IPS-20b (cell line): ENCODE data around the gene EXOC3L4.

Experiments used
- H3K27ac ChIP-seq: one replicate; pipeline ENCODE4 v1.5.1; 2013; ENCODE audit warnings: low read length
- H3K27me3 ChIP-seq: 2 replicates; pipeline ENCODE4 v1.6.1; 2013; ENCODE audit warnings: mild to moderate bottlenecking, low read length, inconsistent platforms; ENCODE audit not compliant: insufficient read depth
- H3K36me3 ChIP-seq: 2 replicates; pipeline ENCODE4 v1.6.1; 2013; ENCODE audit warnings: low read depth, mild to moderate bottlenecking, inconsistent platforms, low read length, moderate library complexity; ENCODE audit not compliant: insufficient read depth
- H3K4me1 ChIP-seq: 2 replicates; pipeline ENCODE4 v1.6.1; 2013; ENCODE audit warnings: mild to moderate bottlenecking, control low read depth, inconsistent platforms, low read length, moderate library complexity; ENCODE audit not compliant: insufficient read depth
- H3K4me3 ChIP-seq: 2 replicates; pipeline ENCODE4 v1.5.1; 2013; ENCODE audit warnings: mild to moderate bottlenecking, low read length, inconsistent platforms
- H3K9ac ChIP-seq: 2 replicates; pipeline ENCODE4 v1.6.1; 2013; ENCODE audit warnings: low read depth, mild to moderate bottlenecking, inconsistent platforms, low read length, moderate library complexity
- H3K9me3 ChIP-seq: 2 replicates; pipeline ENCODE4 v1.6.1; 2013; ENCODE audit warnings: mild to moderate bottlenecking, low read depth, low read length, inconsistent platforms; ENCODE audit not compliant: insufficient read depth

The EXOC3L4 gene

GRCh38 chr14:103121121-103121845 lies 26.8 kb downstream of the EXOC3L4 start:
- Histone ChIP-seq H3K36me3 (no peaks in the 10 kb centered on the region), H3K27ac (no peak overlapping the region), H3K9ac (no peak overlapping the region), H3K27me3 (peaks cover 53% of the 10 kb centered on the region), H3K4me1 (peaks cover 4% of the 10 kb centered on the region; the same call in 1 of the 2 replicates), H3K4me3 (no peak overlapping the region), H3K9me3 (no peaks in the 10 kb centered on the region)

- peaks cover 58% of the 10 kb centered on the region for H3K27me3 ChIP-seq
- peaks cover 4% of the 10 kb centered on the region; the same call in 1 of the 2 replicates for H3K4me1 ChIP-seq
- H3K4me3 ChIP-seq, result peak overlapping the region; percentile 58; the same call in 1 of the 2 replicates
- H3K36me3 ChIP-seq, result no peaks in the 10 kb centered on the region
- H3K9ac ChIP-seq, result peak overlapping the region; percentile 53; the same call in 1 of the 2 replicates
- H3K27ac ChIP-seq, result no peak overlapping the region
- H3K9me3 ChIP-seq, result no peaks in the 10 kb centered on the region
Measured at GRCh38 chr14:103121846-103122584, 27.5 kb downstream of the EXOC3L4 start.

GRCh38 chr14:103122585-103122946 lies 28.0 kb downstream of the EXOC3L4 start:
- peaks cover 4% of the 10 kb centered on the region; the same call in 1 of the 2 replicates for H3K4me1 ChIP-seq
- H3K9me3 ChIP-seq, result no peaks in the 10 kb centered on the region
- peak overlapping the region; percentile 53; the same call in 1 of the 2 replicates for H3K9ac ChIP-seq
- H3K27me3 ChIP-seq, result peaks cover 61% of the 10 kb centered on the region
- peak overlapping the region; percentile 58; the same call in 1 of the 2 replicates for H3K4me3 ChIP-seq
- H3K27ac ChIP-seq, result no peak overlapping the region
- H3K36me3 ChIP-seq, result no peaks in the 10 kb centered on the region

- Histone ChIP-seq H3K4me3 (peak within 1 kb of the TSS; percentile 58; the same call in 1 of the 2 replicates), H3K9me3 (no peaks in the 10 kb centered on the region), H3K27me3 (peaks cover 67% of the 10 kb centered on the region), H3K27ac (no peak within 1 kb of the TSS), H3K9ac (peak within 1 kb of the TSS; percentile 53; the same call in 1 of the 2 replicates), H3K4me1 (peaks cover 4% of the 10 kb centered on the region; the same call in 1 of the 2 replicates), H3K36me3 (no peaks in the 10 kb centered on the region)
Measured at GRCh38 chr14:103122947-103123633, 28.6 kb downstream of the EXOC3L4 start, which contains the start of gene TNFAIP2. Gene TNFAIP2 (plus strand): TSS chr14:103123461. CDS start chr14:103126458, 2,997 bp downstream.

GRCh38 chr14:103123634-103124500 lies 29.3 kb downstream of the EXOC3L4 start:
- Histone ChIP-seq H3K36me3 (no peaks in the 10 kb centered on the region), H3K9ac (no peak overlapping the region), H3K4me3 (peak overlapping the region; percentile 58; the same call in 1 of the 2 replicates), H3K9me3 (no peaks in the 10 kb centered on the region), H3K27ac (no peak overlapping the region), H3K4me1 (peaks cover 4% of the 10 kb centered on the region; the same call in 1 of the 2 replicates), H3K27me3 (peaks cover 73% of the 10 kb centered on the region)

- Histone ChIP-seq H3K9ac (no peak overlapping the region), H3K4me3 (no peak overlapping the region), H3K27ac (no peak overlapping the region), H3K36me3 (no peaks in the 10 kb centered on the region), H3K4me1 (peaks cover 4% of the 10 kb centered on the region; the same call in 1 of the 2 replicates), H3K9me3 (no peaks in the 10 kb centered on the region), H3K27me3 (peaks cover 73% of the 10 kb centered on the region)
Measured at GRCh38 chr14:103124501-103125001, 30.0 kb downstream of the EXOC3L4 start.

GRCh38 chr14:103125098-103126070 lies 30.9 kb downstream of the EXOC3L4 start:
- Histone ChIP-seq H3K9me3 (no peaks in the 10 kb centered on the region), H3K4me3 (no peak overlapping the region), H3K27me3 (peaks cover 73% of the 10 kb centered on the region), H3K36me3 (no peaks in the 10 kb centered on the region), H3K9ac (no peak overlapping the region), H3K27ac (no peak overlapping the region), H3K4me1 (peaks cover 4% of the 10 kb centered on the region; the same call in 1 of the 2 replicates)

GRCh38 chr14:103126088-103126872 lies 31.8 kb downstream of the EXOC3L4 start:
- no peaks in the 10 kb centered on the region for H3K9me3 ChIP-seq
- H3K4me3 ChIP-seq, result peak overlapping the region; percentile 42; the same call in 1 of the 2 replicates
- H3K9ac ChIP-seq, result no peak overlapping the region
- peaks cover 65% of the 10 kb centered on the region for H3K27me3 ChIP-seq
- H3K36me3 ChIP-seq, result no peaks in the 10 kb centered on the region
- H3K27ac ChIP-seq, result no peak overlapping the region
- H3K4me1 ChIP-seq, result peaks cover 4% of the 10 kb centered on the region; the same call in 1 of the 2 replicates

GRCh38 chr14:103126873-103127304 lies 32.4 kb downstream of the EXOC3L4 start:
- Histone ChIP-seq H3K27me3 (peaks cover 62% of the 10 kb centered on the region), H3K9me3 (no peaks in the 10 kb centered on the region), H3K4me1 (peaks cover 4% of the 10 kb centered on the region; the same call in 1 of the 2 replicates), H3K36me3 (no peaks in the 10 kb centered on the region), H3K27ac (no peak overlapping the region), H3K9ac (no peak overlapping the region), H3K4me3 (peak overlapping the region; percentile 42; the same call in 1 of the 2 replicates)
